ENCODE measurements around the gene NGRN.
A peak's percentile ranks its signal among the peaks of the same experiment; 100 is the strongest.
"Not testable (repeated sequence)": the region's sequence is repeated elsewhere in the genome, so short reads cannot be mapped to it uniquely, and the experiment has no call there.

Gene NGRN

GRCh38 chr15:90286678-90287077 lies 21.2 kb downstream of the NGRN start:
- peak; percentile 32 for DNase-seq

GRCh38 chr15:90287101-90287500 lies 21.6 kb downstream of the NGRN start:
- DNase-seq, result no peak

GRCh38 chr15:90287946-90288345 lies 22.5 kb downstream of the NGRN start:
- no peak for DNase-seq

GRCh38 chr15:90291679-90292356 lies 26.3 kb downstream of the NGRN start:
- no peak for DNase-seq

- DNase-seq, result peak; percentile 71
Measured at GRCh38 chr15:90293040-90293810, 27.8 kb downstream of the NGRN start.

GRCh38 chr15:90294159-90294558 lies 28.7 kb downstream of the NGRN start:
- no peak for DNase-seq

- no peak for DNase-seq
Measured at GRCh38 chr15:90294601-90295269, 29.3 kb downstream of the NGRN start.

- DNase-seq, result no peak
Measured at GRCh38 chr15:90295270-90295648, 29.8 kb downstream of the NGRN start.

GRCh38 chr15:90296316-90296884 lies 30.9 kb downstream of the NGRN start:
- DNase-seq, result not testable (repeated sequence)

GRCh38 chr15:90297021-90297420 lies 31.5 kb downstream of the NGRN start:
- no peak for DNase-seq

- no peak for DNase-seq
Measured at GRCh38 chr15:90300541-90300940, 35.1 kb downstream of the NGRN start.

- peak; percentile 54 for DNase-seq
Measured at GRCh38 chr15:90300988-90301706, 35.7 kb downstream of the NGRN start.

- no peak for DNase-seq
Measured at GRCh38 chr15:90301707-90302300, 36.3 kb downstream of the NGRN start.

- DNase-seq, result not testable (repeated sequence)
Measured at GRCh38 chr15:90305355-90305754, 39.9 kb downstream of the NGRN start.

- no peak for DNase-seq
Measured at GRCh38 chr15:90305932-90306331, 40.5 kb downstream of the NGRN start.

GRCh38 chr15:90306560-90306959 lies 41.1 kb downstream of the NGRN start:
- DNase-seq, result no peak

- no peak for DNase-seq
Measured at GRCh38 chr15:90307661-90308060, 42.2 kb downstream of the NGRN start.

GRCh38 chr15:90309020-90309419 lies 43.5 kb downstream of the NGRN start:
- DNase-seq, result no peak

- no peak for DNase-seq
Measured at GRCh38 chr15:90315278-90315982, 50.0 kb downstream of the NGRN start.

- no peak for DNase-seq
Measured at GRCh38 chr15:90316139-90316538, 50.7 kb downstream of the NGRN start.

- no peak for DNase-seq
Measured at GRCh38 chr15:90318591-90318990, 53.1 kb downstream of the NGRN start.
